Measurements from ENCODE around the gene INPP5D.
"Not testable (repeated sequence)": the region's sequence is repeated elsewhere in the genome, so short reads cannot be mapped to it uniquely, and the experiment has no call there.

The INPP5D gene

GRCh38 chr2:233093721-233094120 lies 33.6 kb downstream of the INPP5D start:
- DNase-seq (ENCODE audit: low read depth), result no peak

- no peak for DNase-seq (ENCODE audit: low read depth)
Measured at GRCh38 chr2:233094614-233095013, 34.5 kb downstream of the INPP5D start.

DNA sequence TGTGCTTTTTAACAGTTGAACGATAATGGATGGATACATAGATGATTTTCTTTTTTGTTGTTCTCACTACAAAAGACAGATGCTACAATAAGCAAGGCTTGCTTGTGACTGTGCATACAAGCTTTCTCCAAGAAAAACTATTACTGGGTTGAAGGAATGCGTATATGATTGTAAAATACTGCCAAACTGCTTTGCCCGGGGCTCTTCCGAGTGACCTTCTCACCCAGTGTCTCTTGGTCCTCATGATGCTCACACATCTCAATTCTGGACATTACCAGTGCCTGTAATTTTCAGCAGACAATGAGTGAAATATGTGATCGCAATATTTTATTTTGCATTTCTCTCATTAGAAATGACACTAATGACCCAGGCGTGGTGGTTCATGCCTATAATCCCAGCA lies 35.9 kb downstream of the INPP5D start:
- no peak for DNase-seq (ENCODE audit: low read depth)

DNA sequence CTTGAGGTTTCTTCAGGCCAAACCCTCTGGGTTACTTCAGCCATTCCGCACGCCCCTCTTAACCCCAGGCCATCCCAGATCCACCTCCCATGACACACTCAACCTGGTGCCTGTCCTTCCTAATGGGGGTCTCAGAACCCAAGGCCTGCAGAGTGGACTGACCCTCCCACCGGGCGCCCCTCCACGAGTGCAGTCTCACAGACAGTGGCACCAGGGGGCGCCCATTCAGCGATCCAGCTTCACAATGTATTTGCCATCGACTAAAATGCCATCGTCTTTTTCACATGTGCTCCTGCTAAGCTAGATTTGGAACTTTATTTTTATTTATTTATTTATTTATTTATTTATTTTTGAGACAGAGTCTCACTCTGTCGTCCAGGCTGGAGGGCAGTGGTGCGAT lies 38.5 kb downstream of the INPP5D start:
- DNase-seq (ENCODE audit: low read depth), result no peak

- not testable (repeated sequence) for DNase-seq (ENCODE audit: low read depth)
Measured at GRCh38 chr2:233099820-233100191, 39.7 kb downstream of the INPP5D start.

GRCh38 chr2:233100192-233100998 lies 40.3 kb downstream of the INPP5D start:
- peak; percentile 62 for DNase-seq (ENCODE audit: low read depth)

GRCh38 chr2:233101141-233101540 lies 41.0 kb downstream of the INPP5D start:
- no peak for DNase-seq (ENCODE audit: low read depth)

GRCh38 chr2:233101816-233102215 lies 41.7 kb downstream of the INPP5D start:
- DNase-seq (ENCODE audit: low read depth), result no peak

GRCh38 chr2:233105156-233105895 lies 45.2 kb downstream of the INPP5D start:
- DNase-seq (ENCODE audit: low read depth), result no peak

- no peak for DNase-seq (ENCODE audit: low read depth)
Measured at GRCh38 chr2:233105930-233106329, 45.8 kb downstream of the INPP5D start.

- DNase-seq (ENCODE audit: low read depth), result no peak
Measured at GRCh38 chr2:233107011-233107410, 46.9 kb downstream of the INPP5D start.

DNA sequence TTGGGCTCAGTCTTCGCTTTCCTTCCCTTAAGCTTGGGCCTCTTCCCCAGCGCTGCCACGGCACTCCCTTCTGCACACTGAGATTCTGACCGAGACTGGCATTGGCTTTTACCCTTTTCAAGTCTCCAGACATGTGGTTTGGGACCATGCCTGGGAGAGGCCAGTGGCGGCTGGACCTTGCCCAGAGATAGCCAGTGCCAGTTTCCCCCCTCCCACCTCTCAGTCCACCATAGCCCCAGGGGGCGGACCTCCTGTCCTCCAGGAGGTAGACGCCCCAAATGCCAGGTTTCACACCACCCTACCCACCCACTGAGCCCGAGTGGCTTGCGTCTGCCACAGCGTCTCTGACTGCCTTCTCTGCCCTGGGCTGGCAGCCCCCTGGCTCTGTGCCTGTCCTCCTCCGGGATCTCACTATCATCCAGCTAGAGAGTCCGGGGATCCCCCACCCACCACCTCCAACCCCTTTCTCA lies 47.7 kb downstream of the INPP5D start:
- DNase-seq (ENCODE audit: low read depth), result no peak

DNA sequence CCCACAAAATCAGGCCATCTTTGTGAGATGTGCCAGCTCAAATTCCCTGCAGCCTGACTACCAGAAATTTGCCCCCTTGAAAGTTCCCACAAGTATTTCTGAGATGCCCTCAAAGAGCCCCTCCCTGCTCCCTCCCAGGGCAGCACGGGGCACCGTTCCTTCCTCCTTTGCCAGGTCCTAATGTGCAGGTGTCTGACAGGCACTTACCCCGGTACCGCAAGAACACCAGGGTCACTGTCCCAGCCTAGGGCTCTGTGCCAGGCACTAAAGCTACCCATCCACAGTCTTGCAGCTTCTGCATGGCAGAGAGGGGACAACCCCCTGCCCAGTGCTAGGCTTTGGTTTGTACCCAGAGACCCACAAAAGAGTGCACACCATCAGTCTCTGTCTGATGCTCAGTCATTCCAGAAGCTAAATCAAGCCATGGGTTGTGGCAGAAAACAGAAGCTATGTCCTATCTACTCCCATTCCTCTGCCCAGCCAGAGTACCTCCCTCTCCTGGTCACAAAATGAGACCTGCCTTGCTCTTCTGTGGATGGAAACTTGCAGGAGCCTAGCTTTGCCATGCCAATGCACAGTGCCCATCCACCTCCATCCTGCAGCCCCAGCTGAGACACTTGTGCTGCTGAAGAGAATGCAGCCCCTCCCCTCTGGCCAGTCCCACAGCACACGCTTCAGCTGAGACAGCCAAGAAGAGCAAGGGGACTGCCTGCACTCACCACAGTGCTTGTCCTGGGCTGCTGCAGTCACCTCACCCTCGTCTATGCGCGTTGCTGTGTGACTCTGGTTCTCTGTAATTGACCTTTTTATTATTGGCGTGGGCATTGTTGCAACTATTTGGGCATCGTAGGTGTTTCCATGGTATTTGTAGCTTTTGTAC lies 48.7 kb downstream of the INPP5D start:
- no peak for DNase-seq (ENCODE audit: low read depth)

DNA sequence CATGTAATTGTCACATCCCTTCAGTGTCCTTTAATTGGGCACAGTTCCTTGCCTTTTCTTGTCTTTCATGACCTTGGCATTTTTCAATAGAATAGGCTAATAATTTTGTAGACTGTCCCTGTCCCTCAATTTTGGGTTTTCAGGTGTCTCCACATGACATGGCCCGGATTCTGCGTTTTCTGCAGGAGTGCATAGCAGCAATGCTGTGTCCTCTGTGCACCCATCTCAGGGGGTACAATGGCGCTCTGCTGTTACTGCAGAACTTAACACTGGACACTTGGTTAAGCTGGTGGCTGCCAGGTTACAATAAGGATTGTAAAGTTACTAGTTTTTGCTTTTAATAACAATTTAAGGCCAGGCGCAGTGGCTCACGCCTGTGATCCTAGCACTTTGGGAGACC lies 51.3 kb downstream of the INPP5D start:
- DNase-seq (ENCODE audit: low read depth), result no peak

DNA sequence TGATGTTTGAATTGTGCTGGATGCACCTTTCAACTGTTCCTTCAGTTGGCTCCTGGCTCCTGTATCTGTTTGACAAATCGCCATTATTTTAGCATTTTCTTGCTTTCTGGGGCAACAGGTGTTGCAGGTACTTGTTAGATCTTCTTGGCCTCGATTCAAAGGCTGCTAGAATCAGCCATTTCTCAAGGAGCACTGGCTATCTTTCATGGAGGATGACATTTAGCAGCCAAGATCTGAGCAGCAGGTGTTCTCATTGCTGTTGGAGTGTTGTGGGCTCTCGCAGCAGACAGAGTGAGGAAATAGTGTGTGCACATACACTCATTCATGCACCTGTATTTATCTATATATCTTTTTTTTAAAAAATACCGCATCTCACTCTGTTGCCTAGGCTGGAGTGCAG lies 52.2 kb downstream of the INPP5D start:
- no peak for DNase-seq (ENCODE audit: low read depth)

DNA sequence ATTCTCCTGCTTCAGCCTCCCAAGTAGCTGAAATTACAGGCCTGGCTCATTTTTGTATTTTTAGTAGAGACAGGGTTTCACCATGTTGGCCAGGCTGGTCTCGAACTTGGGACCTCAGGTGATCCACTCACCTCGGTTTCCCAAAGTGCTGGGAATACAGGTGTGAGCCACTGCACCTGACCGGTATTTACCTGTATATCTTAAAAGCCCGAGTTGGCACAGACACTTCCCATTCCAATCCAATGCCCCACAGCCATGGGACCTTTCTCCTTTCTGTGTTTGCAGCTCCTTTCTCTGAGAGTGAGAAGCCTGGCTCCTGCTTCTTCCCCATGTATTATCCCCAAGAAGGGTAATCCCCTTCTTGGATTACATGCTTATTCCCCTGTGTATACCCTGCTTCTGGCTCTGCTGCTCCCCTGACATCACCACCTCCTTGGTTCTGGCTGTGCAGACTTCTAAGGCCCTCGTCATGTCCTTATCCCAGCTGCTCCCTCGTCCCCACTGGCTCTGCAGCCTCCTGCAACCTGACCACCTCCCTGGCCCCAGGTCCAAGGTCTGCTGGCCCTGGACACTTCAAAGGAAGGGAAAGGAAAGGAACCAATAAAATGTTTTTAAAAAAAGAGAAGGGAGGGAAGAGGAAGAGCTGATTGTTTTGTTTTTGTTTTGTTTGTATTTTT lies 52.8 kb downstream of the INPP5D start:
- DNase-seq (ENCODE audit: low read depth), result no peak

- no peak for DNase-seq (ENCODE audit: low read depth)
Measured at GRCh38 chr2:233114421-233114861, 54.3 kb downstream of the INPP5D start.

- no peak for DNase-seq (ENCODE audit: low read depth)
Measured at GRCh38 chr2:233115121-233115520, 55.0 kb downstream of the INPP5D start.

DNA sequence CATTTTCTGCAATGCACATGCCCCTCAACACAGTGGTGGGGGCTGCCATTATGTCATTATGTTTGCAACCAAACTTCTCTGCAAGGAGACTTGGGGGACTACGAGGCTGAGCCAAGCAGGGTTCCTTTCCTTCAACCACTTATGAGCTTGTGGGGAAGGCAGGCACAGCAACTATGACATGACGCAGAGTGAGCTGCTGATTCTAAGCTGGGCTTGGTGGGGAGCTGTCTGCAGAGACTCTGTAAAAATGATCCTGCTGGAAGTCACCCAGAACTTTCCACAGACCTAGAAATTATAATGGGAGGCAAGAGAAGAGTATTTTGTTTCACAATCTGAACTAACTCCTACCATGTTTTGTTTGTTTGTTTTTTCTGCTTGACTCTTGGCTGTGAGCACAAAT lies 55.6 kb downstream of the INPP5D start:
- DNase-seq (ENCODE audit: low read depth), result no peak

DNA sequence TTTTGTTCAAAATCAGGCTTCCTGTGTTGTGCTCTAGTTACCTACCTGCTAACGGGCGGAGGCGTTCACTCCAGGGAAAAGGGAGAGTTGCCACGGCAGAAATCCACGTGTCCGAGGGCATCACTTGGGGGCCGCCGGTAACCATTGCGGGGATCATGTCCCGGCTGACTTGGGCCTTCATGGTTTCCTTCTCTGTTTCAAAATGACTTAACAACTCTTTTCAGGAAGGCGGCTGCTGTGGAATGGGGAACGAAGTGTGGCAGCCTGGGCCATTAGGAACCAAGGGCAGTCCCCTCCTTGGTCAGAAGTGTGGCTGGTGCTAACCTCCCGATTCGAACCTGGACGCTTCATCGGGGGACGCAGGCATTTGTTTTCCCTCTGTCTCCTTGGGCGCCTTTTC lies 56.8 kb downstream of the INPP5D start:
- DNase-seq (ENCODE audit: low read depth), result no peak

- no peak for DNase-seq (ENCODE audit: low read depth)
Measured at GRCh38 chr2:233117351-233117750, 57.2 kb downstream of the INPP5D start.

Data from stimulated activated CD8-positive, alpha-beta memory T cell treated with anti-CD3 and anti-CD28 coated beads, Interleukin-12 subunit alpha, Interleukin-12 subunit beta, amount 100 ng/mL, for 4 hours (primary cell).